A673 (cell line): ENCODE measurements around the gene GRIK1. TPM values are rescaled to one million over a fixed set of nuclear protein-coding genes. Genes with fewer than 3 reads are reported as not detected.

Source experiments
- BruUV-seq: library from RNA; stranded (reverse); fragments of 400-500 nt; replicated peaks from 2 replicates; lab custom pipeline; 2021; lab: Mats Ljungman, UMichigan
- CTCF ChIA-PET: fragments of 300-600 bp; sonication (Branson Sonifier 250); formaldehyde crosslinking; loops from one replicate; lab custom pipeline; 2022; ENCODE audit warnings: antibody characterized with exemption; lab: Charles Lee
- POLR2A ChIA-PET: fragments of 300-600 bp; sonication (Branson Sonifier 250); formaldehyde crosslinking; loops from one replicate; lab custom pipeline; 2022; ENCODE audit warnings: antibody characterized with exemption; ENCODE audit not compliant: low non-redundant PET; lab: Charles Lee
- DNase-seq: peaks from one replicate; pipeline ENCODE4 v3.0.0-alpha.2; 2015; ENCODE audit warnings: low spot score
- H3K27ac ChIP-seq: fragments of 200-600 bp; sonication (generic); 2 replicates; pipeline ENCODE4 v1.5.1; 2016; ENCODE audit warnings: mixed run types, low read depth, mild to moderate bottlenecking, mixed read lengths, antibody characterized with exemption, low read length; ENCODE audit not compliant: poor library complexity, severe bottlenecking
- H3K27me3 ChIP-seq: fragments of 200-600 bp; sonication (generic); replicated peaks from 2 replicates; pipeline ENCODE4 v1.6.1; 2017; ENCODE audit warnings: mixed run types, low read depth, mild to moderate bottlenecking, mixed read lengths, antibody characterized with exemption, low read length; ENCODE audit not compliant: insufficient read depth, poor library complexity
- H3K36me3 ChIP-seq: fragments of 200-600 bp; sonication (generic); 2 replicates; pipeline ENCODE4 v1.6.1; 2016; ENCODE audit warnings: mixed run types, mild to moderate bottlenecking, mixed read lengths, antibody characterized with exemption, low read length; ENCODE audit not compliant: insufficient read depth, poor library complexity, severe bottlenecking
- H3K4me1 ChIP-seq: fragments of 200-600 bp; sonication (generic); 2 replicates; pipeline ENCODE4 v1.6.1; 2017; ENCODE audit warnings: mixed run types, mild to moderate bottlenecking, mixed read lengths, antibody characterized with exemption, low read length; ENCODE audit not compliant: insufficient read depth, poor library complexity, severe bottlenecking
- H3K4me3 ChIP-seq: fragments of 200-600 bp; sonication (generic); 2 replicates; pipeline ENCODE4 v1.5.1; 2016; ENCODE audit warnings: low read depth, mixed run types, mild to moderate bottlenecking, mixed read lengths, low read length; ENCODE audit not compliant: poor library complexity, severe bottlenecking
- H3K9me3 ChIP-seq: fragments of 200-600 bp; sonication (generic); 2 replicates; pipeline ENCODE4 v1.6.1; 2016; ENCODE audit warnings: mixed run types, low read depth, mild to moderate bottlenecking, mixed read lengths, antibody characterized with exemption, low read length; ENCODE audit not compliant: poor library complexity, severe bottlenecking
- CTCF ChIP-seq: fragments of 300-800, 200-600 bp; sonication (generic); conservative IDR thresholded peaks from 2 replicates; pipeline ENCODE4 v1.5.1; 2017; ENCODE audit warnings: low read depth, mild to moderate bottlenecking, antibody characterized with exemption, low read length, moderate library complexity, mixed read lengths
- EZH2 ChIP-seq: fragments of 200-600 bp; sonication (generic); IDR thresholded peaks from 2 replicates; pipeline ENCODE4 v1.6.1; 2017; ENCODE audit warnings: borderline replicate concordance, low read depth, mild to moderate bottlenecking, mixed read lengths, antibody characterized with exemption, low read length; ENCODE audit not compliant: poor library complexity, severe bottlenecking
- intact Hi-C: fragments of 100-400 bp; cut with micrococcal nuclease; formaldehyde crosslinking; loops from one replicate; pipeline ENCODE4 v1.10.0; 2022; ENCODE audit not compliant: unreplicated experiment
- total RNA-seq: library from RNA; stranded (reverse); gene quantifications from 2 replicates; pipeline ENCODE4 v1.2.3, GENCODE V29; 2021

GRIK1 gene
- total RNA-seq, 1 experiment from 2014 or later = 0.67 TPM

DNA sequence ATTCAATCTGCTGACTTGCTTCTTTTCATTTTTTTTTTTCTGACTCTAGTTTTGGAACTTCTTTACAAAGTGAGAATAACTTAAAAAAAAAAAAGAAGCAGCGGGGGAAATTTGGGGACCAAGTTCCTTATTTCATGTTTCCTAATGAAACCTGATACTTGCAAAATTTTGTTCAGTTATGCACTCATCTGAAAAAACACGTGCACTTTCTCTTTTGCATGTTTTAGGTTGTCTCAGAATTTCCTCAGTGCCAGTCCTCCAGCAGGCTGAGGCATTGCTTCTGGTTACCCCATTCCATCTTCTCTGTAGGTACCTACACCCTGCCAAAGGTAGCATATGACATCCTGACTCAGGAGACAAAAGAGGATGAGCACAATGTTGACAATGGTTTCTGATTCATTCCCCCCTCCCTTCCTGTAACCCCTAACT is 299.7 kb downstream of the GRIK1 start:
- Histone ChIP-seq H3K27me3 (no peaks in the 10 kb centered on the region), H3K27ac (no peak overlapping the region), H3K4me3 (no peak overlapping the region), H3K4me1 (no peaks in the 10 kb centered on the region), H3K9me3 (no peaks in the 10 kb centered on the region), H3K36me3 (no peaks in the 10 kb centered on the region)
- no peak for TF ChIP-seq EZH2
- TF ChIP-seq CTCF = no peak
- ChIA-PET CTCF (no interaction called here), POLR2A (no interaction called here)
- DNase-seq = no peak
- BruUV-seq = no TSS peak
- intact Hi-C loops = no loop called here

- TF ChIP-seq EZH2 = no peak
- no peak for TF ChIP-seq CTCF
- DNase-seq = no peak
- H3K4me3 ChIP-seq = no peak overlapping the region
- no peaks in the 10 kb centered on the region for H3K27me3 ChIP-seq
- intact Hi-C loops = no loop called here
- no TSS peak for BruUV-seq
- no peaks in the 10 kb centered on the region for H3K9me3 ChIP-seq
- ChIA-PET POLR2A (no interaction called here), CTCF (no interaction called here)
- H3K4me1 ChIP-seq = no peaks in the 10 kb centered on the region
- H3K27ac ChIP-seq = no peak overlapping the region
- H3K36me3 ChIP-seq = no peaks in the 10 kb centered on the region
These were observed 300.3 kb downstream of the GRIK1 start for GRCh38 chr21:29639366-29640079.

- DNase-seq = no peak
- no TSS peak for BruUV-seq
- H3K9me3 ChIP-seq = no peaks in the 10 kb centered on the region
- POLR2A ChIA-PET = no interaction called here
- no peak overlapping the region for H3K27ac ChIP-seq
- no peaks in the 10 kb centered on the region for H3K4me1 ChIP-seq
- TF ChIP-seq EZH2 (no peak), CTCF (no peak)
- H3K27me3 ChIP-seq = no peaks in the 10 kb centered on the region
- no peaks in the 10 kb centered on the region for H3K36me3 ChIP-seq
- intact Hi-C loops = no loop called here
- no peak overlapping the region for H3K4me3 ChIP-seq
- CTCF ChIA-PET = no interaction called here
These were observed 301.0 kb downstream of the GRIK1 start for GRCh38 chr21:29638761-29639327.
